GM19193 (cell line): ENCODE data around the gene CFAP43.

ENCODE experiments used
- POLR2A ChIP-seq: IDR thresholded peaks from 4 replicates; pipeline ENCODE4 v1.6.1; 2011; ENCODE audit not compliant: insufficient read depth, insufficient read length; ENCODE audit errors: extremely low read depth

Gene CFAP43

GRCh38 chr10:104216631-104217030 is 15.5 kb downstream of the CFAP43 start:
- TF ChIP-seq POLR2A = no peak

- no peak for TF ChIP-seq POLR2A
Observed at GRCh38 chr10:104209575-104210198, 22.5 kb downstream of the CFAP43 start.

GRCh38 chr10:104208730-104209129 is 23.4 kb downstream of the CFAP43 start:
- TF ChIP-seq POLR2A = no peak

- no peak for TF ChIP-seq POLR2A
Observed at GRCh38 chr10:104202231-104202630, 29.9 kb downstream of the CFAP43 start.

GRCh38 chr10:104201636-104202035 is 30.5 kb downstream of the CFAP43 start:
- no peak for TF ChIP-seq POLR2A

- no peak for TF ChIP-seq POLR2A
Observed at GRCh38 chr10:104199567-104199966, 32.6 kb downstream of the CFAP43 start.

- TF ChIP-seq POLR2A = no peak
Observed at GRCh38 chr10:104197364-104197763, 34.8 kb downstream of the CFAP43 start.

GRCh38 chr10:104195706-104196105 is 36.5 kb downstream of the CFAP43 start:
- no peak for TF ChIP-seq POLR2A

GRCh38 chr10:104193787-104194186 is 38.4 kb downstream of the CFAP43 start:
- no peak for TF ChIP-seq POLR2A

- no peak for TF ChIP-seq POLR2A
Observed at GRCh38 chr10:104190695-104191094, 41.5 kb downstream of the CFAP43 start.

- TF ChIP-seq POLR2A = no peak
Observed at GRCh38 chr10:104183682-104184081, 48.5 kb downstream of the CFAP43 start.

GRCh38 chr10:104170610-104171254 is 61.4 kb downstream of the CFAP43 start:
- TF ChIP-seq POLR2A = no peak

GRCh38 chr10:104155591-104155990 is 76.6 kb downstream of the CFAP43 start:
- TF ChIP-seq POLR2A = no peak

GRCh38 chr10:104151737-104152136 is 80.4 kb downstream of the CFAP43 start:
- no peak for TF ChIP-seq POLR2A

GRCh38 chr10:104150139-104150538 is 82.0 kb downstream of the CFAP43 start:
- TF ChIP-seq POLR2A = no peak

- no peak for TF ChIP-seq POLR2A
Observed at GRCh38 chr10:104146882-104147281, 85.3 kb downstream of the CFAP43 start.

- no peak for TF ChIP-seq POLR2A
Observed at GRCh38 chr10:104144931-104145330, 87.2 kb downstream of the CFAP43 start.

- no peak for TF ChIP-seq POLR2A
Observed at GRCh38 chr10:104143829-104144228, 88.3 kb downstream of the CFAP43 start.

GRCh38 chr10:104142081-104142480 is 90.1 kb downstream of the CFAP43 start:
- no peak for TF ChIP-seq POLR2A
